HepG2 (cell line): ENCODE measurements around the gene LRRN3. TPM values are rescaled to one million over a fixed set of nuclear protein-coding genes. Genes with fewer than 3 reads are reported as not detected.

Experiments used
- ATAC-seq: fragments of 200-7000 bp; cut with Tn5 transposase; 3 replicates; pipeline ENCODE4 v1.9.1; 2020; ENCODE audit warnings: mild to moderate bottlenecking, moderate library complexity
- BruUV-seq: library from RNA; stranded (reverse); fragments of 400-500 nt; replicated peaks from 2 replicates; lab custom pipeline; 2021; lab: Mats Ljungman, UMichigan
- CTCF ChIA-PET: fragments of 300-600 bp; formaldehyde crosslinking; extraction: SDS; loops from one replicate; lab custom pipeline; 2021; ENCODE audit warnings: low total read pairs, inconsistent platforms, low intra/inter-chr PET ratio; lab: Yijun Ruan, JAX
- POLR2A ChIA-PET: fragments of 350-600 bp; sonication (Branson Sonifier 250); formaldehyde crosslinking; loops from one replicate; lab custom pipeline; 2020; ENCODE audit warnings: antibody characterized with exemption, inconsistent platforms; lab: Yijun Ruan, JAX
- DNase-seq: peaks from one replicate; pipeline ENCODE4 v3.0.0-alpha.2; 2015; ENCODE audit warnings: low spot score
- FAIRE-seq: peaks from 3 replicates; lab custom pipeline; 2011; peaks lifted over from hg19 to GRCh38; lab: Jason Lieb, UNC
- H2AFZ ChIP-seq: one replicate; pipeline ENCODE4 v1.6.1; 2011; ENCODE audit warnings: low read length, inconsistent platforms
- H3K27ac ChIP-seq: fragments of 300-600 bp; 3 replicates; pipeline ENCODE4 v1.8.0; 2011; ENCODE audit warnings: mixed run types, mild to moderate bottlenecking, mixed read lengths, low read length, inconsistent platforms; ENCODE audit not compliant: insufficient read depth; ENCODE audit errors: extremely low read length
- H3K27me3 ChIP-seq, 2 experiments: fragments of 200-600 bp in 1 of 2; 2 replicates in 1 of 2; 3 replicates in 1 of 2; pipeline versions ENCODE4 v1.6.0 to v1.8.0; 2011; ENCODE audit warnings: low read length in 2 of 2, mild to moderate bottlenecking in 2 of 2, moderate library complexity in 2 of 2, inconsistent platforms in 1 of 2; ENCODE audit not compliant: insufficient read depth in 2 of 2, control insufficient read depth in 1 of 2
- H3K36me3 ChIP-seq, 2 experiments: fragments of 200-600 bp in 1 of 2; replicated peaks in 1 of 2; 2 replicates in 1 of 2; 3 replicates in 1 of 2; pipeline versions ENCODE4 v1.5.1 to v1.8.0; 2011; ENCODE audit warnings: low read length in 2 of 2, inconsistent platforms in 1 of 2; ENCODE audit not compliant: insufficient read depth in 2 of 2, control insufficient read depth in 1 of 2
- H3K4me1 ChIP-seq: 2 replicates; pipeline ENCODE4 v1.5.1; 2012; ENCODE audit warnings: low read length, inconsistent platforms; ENCODE audit not compliant: insufficient read depth
- H3K4me2 ChIP-seq: 2 replicates; pipeline ENCODE4 v1.6.0; 2011; ENCODE audit warnings: low read depth, low read length, inconsistent platforms
- H3K4me3 ChIP-seq, 3 experiments: fragments of 200-600 bp in 1 of 3; sonication (generic), shearing (Covaris generic) in 1 of 3; replicated peaks in 1 of 3; 2 replicates each; pipeline ENCODE4 v1.5.1; 2011 to 2016; ENCODE audit warnings: low read length in 3 of 3, inconsistent platforms in 2 of 3, low read depth in 2 of 3, mild to moderate bottlenecking in 2 of 3, control low read depth in 1 of 3, mixed read lengths in 1 of 3; ENCODE audit not compliant: insufficient read depth in 1 of 3
- H3K79me2 ChIP-seq: one replicate; pipeline ENCODE4 v1.6.1; 2011; ENCODE audit warnings: low read length, inconsistent platforms; ENCODE audit not compliant: insufficient read depth
- H3K9ac ChIP-seq: 2 replicates; pipeline ENCODE4 v1.6.0; 2011; ENCODE audit warnings: mild to moderate bottlenecking, low read depth, low read length, inconsistent platforms; ENCODE audit not compliant: insufficient read depth
- H3K9me3 ChIP-seq: 2 replicates; pipeline ENCODE4 v1.5.1; 2012; ENCODE audit warnings: mild to moderate bottlenecking, low read length
- H4K20me1 ChIP-seq: 2 replicates; pipeline ENCODE4 v1.6.0; 2011; ENCODE audit warnings: inconsistent platforms, mild to moderate bottlenecking, low read length, moderate library complexity; ENCODE audit not compliant: insufficient read depth
- BRCA1 ChIP-seq: sonication (generic); formaldehyde crosslinking; IDR thresholded peaks from 2 replicates; pipeline ENCODE4 v1.4.0; 2020; ENCODE audit warnings: missing genetic modification reagents
- DNMT3B ChIP-seq: conservative IDR thresholded peaks from 2 replicates; pipeline ENCODE4 v1.6.1; 2016; ENCODE audit warnings: missing biosample characterization, control low read depth
- ETV6 ChIP-seq: sonication (generic); formaldehyde crosslinking; conservative IDR thresholded peaks from 2 replicates; pipeline ENCODE4 v1.4.0; 2020; ENCODE audit warnings: missing genetic modification reagents
- HNRNPK ChIP-seq: fragments of 200-400 bp; formaldehyde crosslinking; IDR thresholded peaks from 2 replicates; pipeline ENCODE4 v1.6.1; 2018; ENCODE audit warnings: low read length, low read depth, moderate library complexity, mild to moderate bottlenecking; ENCODE audit not compliant: poor library complexity, severe bottlenecking
- HOXA7 ChIP-seq: sonication (generic); formaldehyde crosslinking; IDR thresholded peaks from 2 replicates; pipeline ENCODE4 v1.8.1; 2022; ENCODE audit warnings: mild to moderate bottlenecking, missing genetic modification reagents, moderate library complexity
- KDM3A ChIP-seq: IDR thresholded peaks from 2 replicates; pipeline ENCODE4 v1.6.1; 2018; ENCODE audit warnings: low read depth, missing compliant biosample characterization
- MAFG ChIP-seq: sonication (generic); formaldehyde crosslinking; IDR thresholded peaks from 2 replicates; pipeline ENCODE4 v1.5.1; 2020; ENCODE audit warnings: mild to moderate bottlenecking, missing genetic modification reagents
- PBX2 ChIP-seq: IDR thresholded peaks from 2 replicates; pipeline ENCODE4 v1.6.1; 2016; ENCODE audit warnings: control low read depth
- RARG ChIP-seq: sonication (generic); formaldehyde crosslinking; IDR thresholded peaks from 2 replicates; pipeline ENCODE4 v1.4.0; 2020; ENCODE audit warnings: low read depth, mild to moderate bottlenecking, missing genetic modification reagents
- SP1 ChIP-seq, 2 experiments: fragments of 450-650 bp in 1 of 2; sonication (generic) in 1 of 2; formaldehyde crosslinking in 1 of 2; IDR thresholded peaks; 2 replicates each; pipeline versions ENCODE4 v1.4.0 to v1.6.1; 2016 to 2020; ENCODE audit warnings: missing genetic modification reagents in 1 of 2
- ZNF383 ChIP-seq: sonication (generic); formaldehyde crosslinking; IDR thresholded peaks from 2 replicates; pipeline ENCODE4 v1.4.0; 2020; ENCODE audit warnings: missing genetic modification reagents, mild to moderate bottlenecking, borderline replicate concordance
- ZNF556 ChIP-seq: sonication (generic); formaldehyde crosslinking; IDR thresholded peaks from 2 replicates; pipeline ENCODE4 v1.4.0; 2020; ENCODE audit warnings: mild to moderate bottlenecking, missing genetic modification reagents, borderline replicate concordance
- WGBS: methylation state at CpG from one replicate; pipeline ENCODE4 v1.1.6; 2017; ENCODE audit warnings: low lambda C conversion rate; 5-methylcytosine and 5-hydroxymethylcytosine counted together
- in situ Hi-C: cut with HindIII; loops from 2 replicates; pipeline ENCODE4 v1.10.0; 2017; ENCODE audit warnings: low pct_unique_long_range_greater_than_20kb; ENCODE audit not compliant: extremely low pct_ligation_motif_present
- intact Hi-C: fragments of 100-400 bp; cut with micrococcal nuclease; formaldehyde crosslinking; loops from one replicate; pipeline ENCODE4 v1.10.0; 2022; ENCODE audit not compliant: unreplicated experiment
- polyA plus RNA-seq, 8 experiments: library from polyadenylated mRNA; depleted of rRNA in 3 of 8; stranded (reverse) in 7 of 8; unstranded in 1 of 8; fragments of >200 nt; fragmentation: Illumina TruSeq in 4 of 8; extraction: Trizol in 4 of 8; gene quantifications; 2 replicates each; pipeline versions ENCODE4 v1.2.1 to v1.2.3, GENCODE V29; 2011 to 2016; ENCODE audit warnings: low read depth in 4 of 8, missing spikeins in 1 of 8, mixed read lengths in 1 of 8; ENCODE audit not compliant: insufficient read depth in 1 of 8
- total RNA-seq, 5 experiments: library from RNA; depleted of rRNA; stranded (reverse); fragments of >200 nt; fragmentation: Illumina TruSeq; extraction: Trizol; gene quantifications; 2 replicates each; pipeline ENCODE4 v1.2.3, GENCODE V29; 2016; ENCODE audit warnings: low read depth in 1 of 5
- TF ChIP-seq, protein P1 (sequence below): sonication (generic); formaldehyde crosslinking; IDR thresholded peaks from 2 replicates; pipeline ENCODE4 v1.8.0; 2022; ENCODE audit warnings: low read depth, missing genetic modification reagents
- TF ChIP-seq, protein P2 (sequence below): sonication (generic); formaldehyde crosslinking; IDR thresholded peaks from 2 replicates; pipeline ENCODE4 v1.4.0; 2020; ENCODE audit warnings: mild to moderate bottlenecking, missing genetic modification reagents

LRRN3 gene
- total and polyA plus RNA-seq, 2 of the 13 experiments (the other 11 are each of a cell fraction or from before 2014, with no cell fraction given), result 0.07 TPM; not detected in 1

DNA sequence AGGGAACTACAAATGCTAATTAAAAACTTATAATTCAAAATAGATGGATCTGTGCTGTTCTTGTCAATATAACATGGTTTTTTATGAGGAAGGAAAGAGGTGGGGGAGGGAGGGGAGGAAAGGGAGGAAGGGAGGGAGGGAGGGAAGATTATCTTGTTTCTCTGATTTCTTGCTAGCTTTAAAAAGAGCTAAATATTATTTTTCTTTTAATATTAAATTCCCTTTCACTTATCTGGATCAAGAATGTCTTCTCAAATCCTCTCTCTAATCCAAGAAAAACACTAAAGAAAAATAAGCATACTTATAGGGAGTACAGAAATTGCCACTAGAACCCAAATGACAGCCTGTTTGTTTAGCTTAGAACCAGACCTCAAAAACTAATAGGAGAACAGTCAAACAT lies 55.2 kb downstream of the LRRN3 start:
- CTCF ChIA-PET, result no interaction called here
- no peak overlapping the region for H3K27ac ChIP-seq

DNA sequence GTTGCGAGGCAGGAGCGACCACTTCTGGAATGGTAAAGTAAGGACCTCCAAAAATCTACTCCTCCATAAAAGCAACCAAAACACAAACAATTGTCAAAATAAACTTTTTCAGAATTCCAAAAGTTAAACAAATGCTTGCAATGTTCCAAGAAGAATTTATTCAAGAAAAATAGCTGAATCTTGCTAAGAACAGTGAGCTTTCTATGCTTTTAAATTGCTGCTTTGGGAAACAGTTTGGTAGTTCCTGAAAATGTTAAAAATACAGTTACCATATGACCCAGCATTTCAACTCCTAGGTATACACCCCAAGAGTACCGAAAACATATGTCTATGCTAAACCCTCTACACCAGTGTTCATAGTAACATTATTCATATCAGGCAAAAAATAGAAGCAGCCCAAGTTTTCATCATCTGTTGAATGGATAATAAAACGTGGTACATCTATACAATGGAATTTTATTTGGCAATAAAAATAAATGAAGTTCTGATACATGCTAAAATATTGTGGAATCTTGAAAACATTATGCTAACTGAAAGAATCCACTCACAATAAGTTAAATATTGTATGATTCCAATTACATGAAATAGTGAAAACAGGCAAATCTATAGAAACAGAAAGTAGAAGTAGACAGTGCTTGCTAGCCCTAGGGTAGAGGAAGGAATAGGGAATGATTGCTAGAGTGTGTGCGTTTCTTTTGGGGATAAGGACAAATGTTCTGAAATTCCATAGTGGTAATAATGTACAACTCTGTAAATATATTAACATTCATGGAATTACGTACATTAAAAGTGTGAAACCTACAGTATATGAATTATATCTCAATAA lies 57.0 kb downstream of the LRRN3 start:
- H3K27ac ChIP-seq, result no peak overlapping the region
- ATAC-seq (no peak), DNase-seq (no peak), FAIRE-seq (no peak)
- CTCF ChIA-PET, result no interaction called here
- POLR2A ChIA-PET, result no interaction called here
- no peak overlapping the region for H2AFZ ChIP-seq
- in situ Hi-C loops, result no loop called here
- H3K79me2 ChIP-seq, result no peaks in the 10 kb centered on the region
- H3K27me3 ChIP-seq, result no peaks in the 10 kb centered on the region
- H3K36me3 ChIP-seq, result no peaks in the 10 kb centered on the region
- no TSS peak for BruUV-seq
- no peaks in the 10 kb centered on the region for H3K4me1 ChIP-seq
- H3K4me3 ChIP-seq, result no peak overlapping the region
- no peak overlapping the region for H3K9ac ChIP-seq
- no peak overlapping the region for H3K4me2 ChIP-seq
- no peaks in the 10 kb centered on the region for H4K20me1 ChIP-seq
- 83% methylated on average over 6 of the region's 6 CpGs for WGBS
- H3K9me3 ChIP-seq, result no peaks in the 10 kb centered on the region
- intact Hi-C loops, result no loop called here
- TF ChIP-seq MAFG (CRISPR knock-in tag) (no peak), RARG (CRISPR knock-in tag) (no peak), BRCA1 (CRISPR knock-in tag) (no peak), PBX2 (no peak), DNMT3B (no peak)
- TF ChIP-seq, protein P1, sequence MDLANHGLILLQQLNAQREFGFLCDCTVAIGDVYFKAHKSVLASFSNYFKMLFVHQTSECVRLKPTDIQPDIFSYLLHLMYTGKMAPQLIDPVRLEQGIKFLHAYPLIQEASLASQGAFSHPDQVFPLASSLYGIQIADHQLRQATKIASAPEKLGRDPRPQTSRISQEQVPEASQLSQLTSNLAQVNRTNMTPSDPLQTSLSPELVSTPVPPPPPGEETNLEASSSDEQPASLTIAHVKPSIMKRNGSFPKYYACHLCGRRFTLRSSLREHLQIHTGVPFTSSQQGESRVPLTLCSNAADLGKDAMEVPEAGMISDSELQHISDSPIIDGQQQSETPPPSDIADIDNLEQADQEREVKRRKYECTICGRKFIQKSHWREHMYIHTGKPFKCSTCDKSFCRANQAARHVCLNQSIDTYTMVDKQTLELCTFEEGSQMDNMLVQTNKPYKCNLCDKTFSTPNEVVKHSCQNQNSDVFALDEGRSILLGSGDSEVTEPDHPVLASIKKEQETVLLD (CRISPR knock-in tag), result no peak

More for the DNA sequence above, 55.2 kb downstream of the LRRN3 start:
- intact Hi-C loops, result no loop called here
- DNase-seq (no peak), ATAC-seq (no peak), FAIRE-seq (no peak)
- H3K36me3 ChIP-seq, result no peaks in the 10 kb centered on the region
- in situ Hi-C loops, result no loop called here
- no peak overlapping the region for H2AFZ ChIP-seq
- no peak overlapping the region for H3K4me3 ChIP-seq
- no peaks in the 10 kb centered on the region for H3K9me3 ChIP-seq
- no peak overlapping the region for H3K9ac ChIP-seq
- POLR2A ChIA-PET, result no interaction called here
- BruUV-seq, result no TSS peak
- no peaks in the 10 kb centered on the region for H3K79me2 ChIP-seq
- H3K27me3 ChIP-seq, result no peaks in the 10 kb centered on the region
- no peak overlapping the region for H3K4me2 ChIP-seq
- no peak for TF ChIP-seq ZNF383 (CRISPR knock-in tag)
- no peak for TF ChIP-seq ETV6 (CRISPR knock-in tag)
- TF ChIP-seq HOXA7 (CRISPR knock-in tag), result no peak
- TF ChIP-seq SP1 (IDR thresholded peaks at IDR 0.05), result no peak
- no peak for TF ChIP-seq SP1 (CRISPR knock-in tag; IDR thresholded peaks at IDR 0.05)
- TF ChIP-seq, protein P2, sequence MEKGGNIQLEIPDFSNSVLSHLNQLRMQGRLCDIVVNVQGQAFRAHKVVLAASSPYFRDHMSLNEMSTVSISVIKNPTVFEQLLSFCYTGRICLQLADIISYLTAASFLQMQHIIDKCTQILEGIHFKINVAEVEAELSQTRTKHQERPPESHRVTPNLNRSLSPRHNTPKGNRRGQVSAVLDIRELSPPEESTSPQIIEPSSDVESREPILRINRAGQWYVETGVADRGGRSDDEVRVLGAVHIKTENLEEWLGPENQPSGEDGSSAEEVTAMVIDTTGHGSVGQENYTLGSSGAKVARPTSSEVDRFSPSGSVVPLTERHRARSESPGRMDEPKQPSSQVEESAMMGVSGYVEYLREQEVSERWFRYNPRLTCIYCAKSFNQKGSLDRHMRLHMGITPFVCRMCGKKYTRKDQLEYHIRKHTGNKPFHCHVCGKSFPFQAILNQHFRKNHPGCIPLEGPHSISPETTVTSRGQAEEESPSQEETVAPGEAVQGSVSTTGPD (CRISPR knock-in tag), result no peak
- no peak for TF ChIP-seq ZNF556 (CRISPR knock-in tag)
- TF ChIP-seq KDM3A (CRISPR knock-in tag), result no peak
- peak; percentile 97 for TF ChIP-seq HNRNPK
- H3K4me1 ChIP-seq, result no peaks in the 10 kb centered on the region
- no peaks in the 10 kb centered on the region for H4K20me1 ChIP-seq
